ENCODE measurements around the gene SLC6A17. TPM values are rescaled to one million over a fixed set of nuclear protein-coding genes. Genes with fewer than 3 reads are reported as not detected.

Gene SLC6A17
- not detected for total RNA-seq

- peaks cover 3% of the 10 kb centered on the region for H3K4me1 Mint-ChIP-seq
- no peak for DNase-seq
- ChIA-PET CTCF (interaction anchor here (1.3 to 1.4 kb wide), 2 partner anchors 12 to 79 kb away, joined by 3 to 4 read pairs; no protein-coding TSS in a partner anchor), POLR2A (no interaction called here)
- H3K9me3 Mint-ChIP-seq: no peaks in the 10 kb centered on the region
- H3K27ac Mint-ChIP-seq: no peak within 1 kb of the TSS
- H3K36me3 Mint-ChIP-seq (ENCODE audit: low read depth): no peaks in the 10 kb centered on the region
- H3K4me3 Mint-ChIP-seq: no peak within 1 kb of the TSS
- peaks cover 32% of the 10 kb centered on the region for H3K27me3 Mint-ChIP-seq
These were observed at the start of gene SLC6A17 for GRCh38 chr1:110150330-110151174. Gene SLC6A17, plus strand, starts transcription at chr1:110150494. Its CDS starts 16,436 bp downstream, at chr1:110166930.

GRCh38 chr1:110102081-110102480 is 48.2 kb upstream of the SLC6A17 start:
- no peak overlapping the region for H3K4me3 Mint-ChIP-seq
- CTCF ChIA-PET: interaction anchor here (1.1 to 7.2 kb wide), 3 partner anchors 12 to 48 kb away, joined by 3 to 68 read pairs (median 4); no protein-coding TSS in a partner anchor
- H3K27ac Mint-ChIP-seq: no peak overlapping the region
- no peaks in the 10 kb centered on the region for H3K36me3 Mint-ChIP-seq (ENCODE audit: low read depth)
- POLR2A ChIA-PET: no interaction called here
- DNase-seq: no peak
- H3K9me3 Mint-ChIP-seq: no peaks in the 10 kb centered on the region
- no peaks in the 10 kb centered on the region for H3K27me3 Mint-ChIP-seq
- no peaks in the 10 kb centered on the region for H3K4me1 Mint-ChIP-seq

- Mint-ChIP-seq H3K27ac (no peak overlapping the region), H3K36me3 (ENCODE audit: low read depth) (no peaks in the 10 kb centered on the region), H3K4me3 (no peak overlapping the region), H3K4me1 (no peaks in the 10 kb centered on the region), H3K27me3 (peaks cover 8% of the 10 kb centered on the region), H3K9me3 (no peaks in the 10 kb centered on the region)
- peak; percentile 62 for DNase-seq
- ChIA-PET CTCF (interaction anchor here (0.8 to 7.2 kb wide), 14 partner anchors 10 to 372 kb away, joined by 3 to 68 read pairs (median 4); no protein-coding TSS in a partner anchor), POLR2A (no interaction called here)
These were observed 44.0 kb upstream of the SLC6A17 start for GRCh38 chr1:110106013-110106941.

GRCh38 chr1:110107867-110108469 is 42.3 kb upstream of the SLC6A17 start:
- no peaks in the 10 kb centered on the region for H3K36me3 Mint-ChIP-seq (ENCODE audit: low read depth)
- ChIA-PET POLR2A (no interaction called here), CTCF (no interaction called here)
- DNase-seq: no peak
- H3K27me3 Mint-ChIP-seq: peaks cover 10% of the 10 kb centered on the region
- H3K4me1 Mint-ChIP-seq: no peaks in the 10 kb centered on the region
- H3K9me3 Mint-ChIP-seq: no peaks in the 10 kb centered on the region
- H3K4me3 Mint-ChIP-seq: no peak overlapping the region
- no peak overlapping the region for H3K27ac Mint-ChIP-seq

- Mint-ChIP-seq H3K27me3 (peaks cover 15% of the 10 kb centered on the region), H3K27ac (no peak overlapping the region), H3K4me1 (no peaks in the 10 kb centered on the region), H3K9me3 (no peaks in the 10 kb centered on the region), H3K4me3 (no peak overlapping the region), H3K36me3 (ENCODE audit: low read depth) (no peaks in the 10 kb centered on the region)
- no peak for DNase-seq
- ChIA-PET POLR2A (no interaction called here), CTCF (interaction anchor here (0.6 kb wide), 1 partner anchor 82 kb away, joined by 3 read pairs; no protein-coding TSS in a partner anchor)
These were observed 39.2 kb upstream of the SLC6A17 start for GRCh38 chr1:110111081-110111480.

- Mint-ChIP-seq H3K27me3 (peaks cover 21% of the 10 kb centered on the region), H3K36me3 (ENCODE audit: low read depth) (no peaks in the 10 kb centered on the region), H3K27ac (no peak within 1 kb of the TSS), H3K4me3 (no peak within 1 kb of the TSS), H3K4me1 (no peaks in the 10 kb centered on the region), H3K9me3 (no peaks in the 10 kb centered on the region)
- ChIA-PET POLR2A (no interaction called here), CTCF (interaction anchor here (1.0 to 1.3 kb wide), 2 partner anchors 59 to 75 kb away, joined by 3 to 4 read pairs; no protein-coding TSS in a partner anchor)
- DNase-seq: no peak
These were observed 38.2 kb upstream of the SLC6A17 start, which contains the start of gene UBL4B for GRCh38 chr1:110112143-110112542. Gene UBL4B, plus strand, starts transcription at chr1:110112443. Its CDS starts 92 bp downstream, at chr1:110112535.

GRCh38 chr1:110112656-110113055 is 37.6 kb upstream of the SLC6A17 start:
- H3K9me3 Mint-ChIP-seq: no peaks in the 10 kb centered on the region
- CTCF ChIA-PET: interaction anchor here (1.0 to 1.3 kb wide), 2 partner anchors 25 to 59 kb away, joined by 3 to 4 read pairs; no protein-coding TSS in a partner anchor
- H3K27me3 Mint-ChIP-seq: peaks cover 21% of the 10 kb centered on the region

GRCh38 chr1:110113551-110113950 is 36.7 kb upstream of the SLC6A17 start:
- Mint-ChIP-seq H3K4me3 (no peak overlapping the region), H3K27me3 (peaks cover 21% of the 10 kb centered on the region), H3K9me3 (no peaks in the 10 kb centered on the region), H3K4me1 (no peaks in the 10 kb centered on the region), H3K27ac (no peak overlapping the region), H3K36me3 (ENCODE audit: low read depth) (no peaks in the 10 kb centered on the region)
- CTCF ChIA-PET: interaction anchor here (0.6 to 1.3 kb wide), 3 partner anchors 26 to 64 kb away, joined by 3 to 4 read pairs (median 4); no protein-coding TSS in a partner anchor
- POLR2A ChIA-PET: no interaction called here
- no peak for DNase-seq

More at GRCh38 chr1:110112656-110113055, 37.6 kb upstream of the SLC6A17 start:
- no peak overlapping the region for H3K4me3 Mint-ChIP-seq
- POLR2A ChIA-PET: no interaction called here
- no peaks in the 10 kb centered on the region for H3K4me1 Mint-ChIP-seq
- H3K27ac Mint-ChIP-seq: no peak overlapping the region
- DNase-seq: no peak
- no peaks in the 10 kb centered on the region for H3K36me3 Mint-ChIP-seq (ENCODE audit: low read depth)

- no peaks in the 10 kb centered on the region for H3K36me3 Mint-ChIP-seq (ENCODE audit: low read depth)
- POLR2A ChIA-PET: no interaction called here
- H3K4me3 Mint-ChIP-seq: no peak overlapping the region
- CTCF ChIA-PET: no interaction called here
- peaks cover 17% of the 10 kb centered on the region for H3K27me3 Mint-ChIP-seq
- no peaks in the 10 kb centered on the region for H3K9me3 Mint-ChIP-seq
- no peak overlapping the region for H3K27ac Mint-ChIP-seq
- H3K4me1 Mint-ChIP-seq: no peaks in the 10 kb centered on the region
- no peak for DNase-seq
These were observed 36.1 kb upstream of the SLC6A17 start for GRCh38 chr1:110114173-110114572.

GRCh38 chr1:110114784-110115183 is 35.5 kb upstream of the SLC6A17 start:
- Mint-ChIP-seq H3K27me3 (peaks cover 13% of the 10 kb centered on the region), H3K4me3 (no peak overlapping the region), H3K36me3 (ENCODE audit: low read depth) (no peaks in the 10 kb centered on the region), H3K4me1 (no peaks in the 10 kb centered on the region), H3K27ac (no peak overlapping the region), H3K9me3 (no peaks in the 10 kb centered on the region)
- ChIA-PET CTCF (interaction anchor here (0.9 to 1.4 kb wide), 2 partner anchors 10 to 11 kb away, joined by 3 read pairs; no protein-coding TSS in a partner anchor), POLR2A (no interaction called here)
- no peak for DNase-seq

GRCh38 chr1:110118636-110119396 is 31.5 kb upstream of the SLC6A17 start:
- DNase-seq: no peak
- POLR2A ChIA-PET: no interaction called here
- H3K4me3 Mint-ChIP-seq: no peak overlapping the region
- peaks cover 4% of the 10 kb centered on the region for H3K36me3 Mint-ChIP-seq (ENCODE audit: low read depth)
- H3K27me3 Mint-ChIP-seq: peaks cover 10% of the 10 kb centered on the region
- H3K9me3 Mint-ChIP-seq: peaks cover 10% of the 10 kb centered on the region
- no peak overlapping the region for H3K27ac Mint-ChIP-seq
- CTCF ChIA-PET: interaction anchor here (1.1 kb wide), 1 partner anchor 31 kb away, joined by 3 read pairs; no protein-coding TSS in a partner anchor
- peaks cover 3% of the 10 kb centered on the region for H3K4me1 Mint-ChIP-seq

GRCh38 chr1:110119843-110120242 is 30.5 kb upstream of the SLC6A17 start:
- POLR2A ChIA-PET: no interaction called here
- Mint-ChIP-seq H3K4me1 (peaks cover 3% of the 10 kb centered on the region), H3K27me3 (peaks cover 9% of the 10 kb centered on the region), H3K36me3 (ENCODE audit: low read depth) (peaks cover 4% of the 10 kb centered on the region), H3K4me3 (no peak overlapping the region), H3K27ac (no peak overlapping the region), H3K9me3 (peaks cover 14% of the 10 kb centered on the region)
- CTCF ChIA-PET: no interaction called here
- DNase-seq: no peak
